ENCODE data around the gene BHLHE40. TPM values are rescaled to one million over a fixed set of nuclear protein-coding genes. Genes with fewer than 3 reads are reported as not detected.

The BHLHE40 gene
- total and polyA plus RNA-seq, 10 of the 15 experiments (the other 5 are each of a cell fraction or from before 2014, with no cell fraction given): 25.2 to 106 (median 51.4) TPM

GRCh38 chr3:4982773-4983738 is 3.8 kb downstream of the BHLHE40 start (continued):
- TF ChIP-seq E4F1 (IDR thresholded peaks at IDR 0.05; ENCODE audit: borderline replicate concordance, partially characterized antibody) (no peak), MXI1 (IDR thresholded peaks at IDR 0.05; ENCODE audit: low read depth, low read length) (0 out of 2 replicates have a peak, but pooled peaks have one; percentile 17), MAX (IDR thresholded peaks at IDR 0.05; ENCODE audit: low read depth, low read length) (no peak), ESRRA (IDR thresholded peaks at IDR 0.05; ENCODE audit: low read length) (no peak), TCF7 (IDR thresholded peaks at IDR 0.05; ENCODE audit: borderline replicate concordance) (no peak), PAX8 (IDR thresholded peaks at IDR 0.05) (no peak), SMAD5 (IDR thresholded peaks at IDR 0.05; ENCODE audit: low read depth) (peak; percentile 61), ZNF207 (IDR thresholded peaks at IDR 0.05; ENCODE audit: borderline replicate concordance) (no peak), RELB (IDR thresholded peaks at IDR 0.05; ENCODE audit: low read depth) (peak; percentile 13; the same call in 1 of the 2 replicates), RAD51 (IDR thresholded peaks at IDR 0.05) (no peak), YBX1 (IDR thresholded peaks at IDR 0.05) (no peak), IKZF2 (IDR thresholded peaks at IDR 0.05) (peak; percentile 57 to 64), KLF5 (IDR thresholded peaks at IDR 0.05; ENCODE audit: partially characterized antibody) (no peak), BCL11A (IDR thresholded peaks at IDR 0.05; ENCODE audit: low read depth, low read length) (no peak), SKIL (IDR thresholded peaks at IDR 0.05; ENCODE audit: low read depth, poor library complexity, severe bottlenecking) (no peak), EZH2 (IDR thresholded peaks at IDR 0.05; ENCODE audit: borderline replicate concordance, control insufficient read depth, low read depth, low read length) (no peak), NR2F1 (conservative IDR thresholded peaks at IDR 0.05) (no peak), BCL3 (IDR thresholded peaks at IDR 0.05; ENCODE audit: borderline replicate concordance, insufficient read depth, low read depth, low read length, poor library complexity, severe bottlenecking) (peak; percentile 32), RELA (IDR thresholded peaks at IDR 0.05; ENCODE audit: borderline replicate concordance, partially characterized antibody) (no peak), EGR1 (IDR thresholded peaks at IDR 0.05; ENCODE audit: borderline replicate concordance in 1 of 2, low read depth in 2 of 2, low read length in 2 of 2) (no peak), RCOR1 (conservative IDR thresholded peaks at IDR 0.05; ENCODE audit: low read depth, low read length) (no peak), HDAC6 (IDR thresholded peaks at IDR 0.05; ENCODE audit: unreplicated experiment) (no peak)

Measured in GM12878 (cell line).